Posterior vena cava (tissue), 2 donors: ENCODE measurements around the gene CABP4. TPM values are rescaled to one million over a fixed set of nuclear protein-coding genes. Genes with fewer than 3 reads are reported as not detected.
A peak's percentile ranks its signal among the peaks of the same experiment; 100 is the strongest.

Experiments used
- DNase-seq: peaks from one replicate; pipeline ENCODE4 v3.0.0-alpha.2; 2020; ENCODE audit warnings: low spot score
- intact Hi-C, 2 donors: fragments of 100-400 bp; cut with DNase I; formaldehyde crosslinking; loops; one replicate each; pipeline versions ENCODE4 v1.14.1 to v1.14.2; 2022 to 2023
- total RNA-seq, 2 donors: library from RNA; stranded (reverse); fragmentation: NEBNext Ultra II Directional; extraction: Animal tissue kit (Norgen Biotek cat#: 25700); gene quantifications; one replicate each; pipeline ENCODE4 v1.2.1, GENCODE V29; 2021
- donor health status: DM: yes; HTN: yes; CAD: no.
- donor health status: DM: yes; HTN: yes; CAD: no.

Gene CABP4
- total RNA-seq, 2 donors from 2014 or later, result 1.2 to 2.2 TPM

- no peak for DNase-seq
- intact Hi-C loops, result no loop called here
Observed at GRCh38 chr11:67489885-67490726, 35.0 kb downstream of the CABP4 start.

- intact Hi-C loops, result no loop called here
- no peak for DNase-seq
Observed at GRCh38 chr11:67490727-67491065, 35.5 kb downstream of the CABP4 start.

- intact Hi-C loops, result no loop called here
- no peak for DNase-seq
Observed at GRCh38 chr11:67491276-67492068, 36.3 kb downstream of the CABP4 start.

- intact Hi-C loops, result no loop called here
- DNase-seq, result no peak
Observed at GRCh38 chr11:67492069-67492727, 37.0 kb downstream of the CABP4 start.

- intact Hi-C loops, result no loop called here
- DNase-seq, result no peak
Observed at GRCh38 chr11:67492801-67493547, 37.8 kb downstream of the CABP4 start.

- intact Hi-C loops, result no loop called here
- DNase-seq, result no peak
Observed at GRCh38 chr11:67493548-67494370, 38.6 kb downstream of the CABP4 start.

GRCh38 chr11:67494371-67495233 lies 39.4 kb downstream of the CABP4 start:
- intact Hi-C loops, result no loop called here

GRCh38 chr11:67495234-67496005 lies 40.3 kb downstream of the CABP4 start:
- no peak for DNase-seq
- intact Hi-C loops, result no loop called here

More at GRCh38 chr11:67494371-67495233, 39.4 kb downstream of the CABP4 start:
- no peak for DNase-seq

DNA sequence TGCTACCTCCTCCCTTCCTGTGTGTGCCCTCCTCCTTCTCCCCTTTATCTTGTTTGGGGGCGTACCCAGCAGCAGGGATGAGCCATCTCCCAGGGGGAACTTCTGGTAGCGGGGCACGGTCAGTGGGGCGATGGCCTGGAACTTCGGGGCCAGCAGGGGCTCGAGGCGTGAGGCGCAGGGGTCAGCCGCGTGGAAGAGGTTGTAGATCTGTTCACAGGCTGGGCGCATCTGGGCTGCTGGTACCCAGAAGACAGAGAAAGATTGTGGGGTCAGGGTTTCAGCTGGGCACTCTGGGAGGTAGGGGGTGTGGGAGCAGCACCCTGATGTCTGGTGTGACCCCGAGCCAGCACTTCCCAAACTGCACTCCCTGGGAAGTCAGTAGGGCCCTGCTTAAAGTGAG lies 41.0 kb downstream of the CABP4 start:
- intact Hi-C loops, result no loop called here

DNA sequence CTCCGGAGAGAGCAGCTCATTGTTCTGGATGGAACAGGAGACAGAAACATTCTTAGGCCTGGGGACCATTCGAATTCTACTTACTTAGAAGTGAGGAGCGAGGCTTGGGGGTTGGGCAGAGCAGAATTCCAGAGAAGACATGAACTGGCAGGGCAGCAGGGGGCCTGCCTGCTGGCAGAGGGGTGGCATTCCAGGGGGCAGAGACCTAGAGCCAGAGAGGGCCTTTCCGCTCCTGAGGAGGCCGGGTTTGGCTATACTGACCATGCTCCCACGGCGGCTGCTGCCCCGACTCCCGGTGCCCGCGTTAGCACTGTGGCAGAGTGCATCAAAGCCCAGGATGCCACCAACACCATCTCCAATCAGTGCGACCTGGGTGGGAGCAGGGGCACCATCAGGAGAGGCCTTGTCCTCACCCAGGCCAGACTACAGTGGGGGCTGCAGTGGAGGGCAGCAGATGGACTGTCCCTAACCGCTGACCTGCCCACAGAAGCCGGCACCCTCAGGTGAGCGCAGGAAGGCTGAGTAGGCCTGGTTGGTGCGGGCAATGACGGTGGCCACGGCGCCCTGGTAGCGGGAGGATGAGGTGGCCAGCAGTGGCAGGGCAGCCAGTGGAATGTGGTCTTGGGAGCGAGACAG lies 42.6 kb downstream of the CABP4 start:
- no peak for DNase-seq
- intact Hi-C loops, result no loop called here

More for the DNA sequence above, 41.0 kb downstream of the CABP4 start:
- no peak for DNase-seq

DNA sequence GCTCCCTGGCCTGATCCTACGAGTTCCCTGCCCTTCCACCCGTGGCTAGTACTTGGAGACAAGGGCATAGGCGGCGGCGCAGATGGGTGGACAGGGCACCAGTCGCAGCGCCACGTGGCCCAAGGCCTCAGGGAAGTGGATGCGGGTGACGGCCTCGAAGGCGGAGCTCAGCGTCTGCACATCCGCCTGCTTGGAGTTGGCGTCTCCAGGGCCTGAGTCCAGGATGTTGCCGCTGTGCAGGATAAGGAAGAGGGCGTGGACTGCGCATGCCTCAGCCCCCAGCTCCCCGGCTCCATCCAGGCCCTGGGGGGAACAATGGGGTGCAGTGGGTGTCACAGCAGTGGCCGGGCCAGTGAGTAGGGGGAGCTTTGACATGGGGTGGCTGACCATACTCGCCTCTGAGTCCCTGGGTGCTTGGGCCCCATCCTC lies 43.4 kb downstream of the CABP4 start:
- intact Hi-C loops, result no loop called here
- peak; percentile 81 for DNase-seq

DNA sequence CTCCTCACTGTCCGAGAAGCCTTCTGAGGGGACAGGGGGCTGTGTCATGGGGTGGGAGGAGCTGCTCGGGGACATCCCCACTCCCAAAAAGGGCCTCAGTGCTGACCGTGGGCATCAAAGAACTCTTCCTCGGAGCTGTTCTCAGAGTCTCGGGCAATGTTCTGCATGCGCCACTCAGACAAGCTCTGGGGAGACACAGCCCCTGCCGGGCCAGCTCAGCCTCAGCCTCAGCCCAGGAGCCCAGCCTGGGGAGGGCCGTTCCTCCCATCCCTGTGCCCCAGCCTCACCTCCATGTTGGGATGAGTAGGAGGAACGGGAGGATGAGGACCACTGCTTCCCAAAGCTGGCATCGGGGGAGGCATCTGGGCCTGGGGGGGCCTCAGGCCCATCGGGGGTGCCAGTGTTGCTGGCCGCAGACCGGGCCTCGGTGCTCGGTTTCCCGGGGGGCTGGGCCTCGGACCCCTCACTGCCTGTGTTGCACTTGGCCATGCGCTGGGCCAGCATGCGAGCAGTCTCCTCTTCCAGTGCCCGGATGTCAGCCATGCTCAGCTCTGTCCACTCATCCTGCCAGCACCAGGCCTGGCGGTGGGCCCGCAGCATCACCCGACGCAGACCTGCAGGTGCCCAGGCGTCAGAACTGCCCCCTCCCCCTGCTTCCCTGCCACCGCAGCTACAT lies 44.8 kb downstream of the CABP4 start:
- intact Hi-C loops, result loop anchor here in 1 of 2 donors (10.0 kb wide), 1 partner anchor 95 kb away; the partner anchor contains the start of genes PPP1CA and TBC1D10C
- no peak for DNase-seq

- no peak for DNase-seq
- intact Hi-C loops, result loop anchor here in 1 of 2 donors (10.0 kb wide), 1 partner anchor 96 kb away; the partner anchor contains the start of genes PPP1CA and TBC1D10C
Observed at GRCh38 chr11:67500484-67500821, 45.3 kb downstream of the CABP4 start.

GRCh38 chr11:67500831-67501715 lies 45.9 kb downstream of the CABP4 start:
- intact Hi-C loops, result loop anchor here in 1 of 2 donors (10.0 kb wide), 1 partner anchor 96 kb away; the partner anchor contains the start of genes PPP1CA and TBC1D10C
- DNase-seq, result no peak

DNA sequence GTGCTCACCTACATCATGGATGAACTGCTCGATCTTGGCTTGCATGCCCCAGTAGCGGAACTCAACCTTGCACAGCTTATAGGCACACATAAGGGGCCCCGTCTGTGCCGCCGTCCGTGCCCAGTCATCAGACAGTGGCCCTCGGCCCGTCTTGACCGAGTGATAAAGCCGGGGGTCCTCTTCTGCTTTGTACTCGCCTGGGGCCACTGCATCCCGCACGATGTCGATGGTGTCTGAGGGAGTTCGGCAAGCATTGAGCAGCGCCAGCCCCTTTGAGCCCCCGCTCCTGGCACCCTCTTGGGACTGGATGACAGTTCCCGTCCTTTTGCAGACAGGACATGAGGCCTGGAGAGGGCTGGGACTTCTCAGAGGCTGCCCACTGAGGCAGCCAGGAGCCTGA lies 46.7 kb downstream of the CABP4 start:
- no peak for DNase-seq
- intact Hi-C loops, result loop anchor here in 1 of 2 donors (10.0 kb wide), 1 partner anchor 97 kb away; the partner anchor contains the start of genes PPP1CA and TBC1D10C
